Bronchus fibroblast of lung (primary cell): Measurements from ENCODE around the gene FAM98C. TPM values are rescaled to one million over a fixed set of nuclear protein-coding genes. Genes with fewer than 3 reads are reported as not detected.

ENCODE experiments used
- total RNA-seq: library from RNA; depleted of rRNA; stranded (reverse); fragments of >200 nt; gene quantifications from 2 replicates; pipeline ENCODE4 v1.2.3, GENCODE V29; 2015

Gene FAM98C
- 12.8 and 17.3 TPM in 2 replicates for total RNA-seq

GRCh38 chr19:38402967-38403674, at the start of gene FAM98C:
Gene FAM98C, plus strand, starts transcription at chr19:38403093. Its CDS starts 61 bp downstream, at chr19:38403154.

DNA sequence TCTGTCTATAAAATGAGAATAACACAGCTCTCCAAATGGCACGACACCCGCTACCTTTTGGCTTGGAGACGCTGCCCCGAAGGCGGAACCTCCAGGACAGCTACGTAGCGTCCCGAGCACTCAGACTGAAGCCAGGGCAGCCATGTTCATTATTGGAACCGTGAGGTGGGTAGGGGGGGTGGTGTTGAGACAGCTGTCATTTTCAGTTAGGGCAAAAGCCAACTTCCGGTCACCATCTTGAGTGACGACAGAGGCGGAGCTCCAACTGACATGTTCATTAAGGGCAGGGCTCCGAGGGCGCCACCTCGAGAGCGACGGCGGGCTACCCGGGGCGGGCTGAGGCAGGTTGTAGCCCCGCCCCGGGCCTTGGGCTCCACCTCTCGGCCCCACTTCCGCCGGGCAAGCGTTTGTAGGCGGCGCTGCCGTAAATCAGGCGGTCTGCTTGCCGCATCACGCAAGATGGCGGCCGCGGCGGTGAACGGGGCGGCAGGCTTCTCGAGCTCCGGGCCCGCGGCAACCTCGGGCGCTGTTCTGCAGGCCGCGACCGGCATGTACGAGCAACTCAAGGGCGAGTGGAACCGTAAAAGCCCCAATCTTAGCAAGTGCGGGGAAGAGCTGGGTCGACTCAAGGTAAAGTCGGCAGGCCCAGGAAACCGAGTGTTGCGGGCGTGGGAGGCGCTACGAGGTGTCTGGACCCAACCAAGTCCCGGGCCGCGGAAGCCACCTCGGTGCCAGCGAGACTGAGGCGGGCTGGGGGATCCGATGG, 28.4 kb upstream of the FAM98C start, which contains the start of gene PSMD8:
Gene PSMD8 (plus strand): TSS at position 240 of the 766 bp plus-strand sequence. CDS start 31 bp downstream, at position 271.

GRCh38 chr19:38387550-38388348, 15.1 kb upstream of the FAM98C start, which contains the start of gene GGN:
Gene GGN, minus strand, starts transcription at chr19:38388034. Its CDS starts 773 bp downstream, at chr19:38387261.

GRCh38 chr19:38388349-38389100, 14.4 kb upstream of the FAM98C start, which contains the start of gene SPRED3:
Gene SPRED3, plus strand, starts transcription at chr19:38388697. Its CDS starts 1,606 bp downstream, at chr19:38390303.

GRCh38 chr19:38425810-38426466, 23.0 kb downstream of the FAM98C start, which contains the start of gene RASGRP4:
Gene RASGRP4, minus strand, starts transcription at chr19:38426219. Its CDS starts 128 bp downstream, at chr19:38426091.

DNA sequence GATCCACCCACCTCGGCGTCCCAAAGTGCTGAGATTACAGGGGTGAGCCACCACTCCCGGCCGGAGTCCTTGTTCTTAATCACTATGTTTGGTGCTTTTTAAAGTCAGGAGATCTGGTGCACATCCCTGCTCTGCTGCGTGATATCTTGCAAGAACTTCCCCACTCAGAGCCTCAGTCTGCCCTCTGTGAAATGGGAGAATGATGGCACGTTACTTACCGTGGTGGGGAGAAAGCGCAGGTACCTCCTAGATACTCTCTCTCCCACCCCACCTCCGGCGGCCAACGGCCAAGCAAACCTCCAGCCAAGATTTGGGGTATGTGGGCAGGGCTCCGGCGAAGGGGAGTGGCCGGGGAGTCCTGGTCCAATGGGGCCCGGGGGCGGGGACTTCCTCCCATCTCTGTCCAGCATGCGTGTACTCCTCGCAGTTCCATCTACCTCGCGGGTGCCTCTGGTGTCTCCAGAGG, 30.4 kb downstream of the FAM98C start, which contains the start of gene RYR1:
Gene RYR1 (plus strand): TSS at position 424 of the 466 bp plus-strand sequence. CDS start 139 bp downstream, outside the sequence.

Other genes starting within 250 kb of the FAM98C start
- gene DPF1, start 178.9 kb upstream of the FAM98C start, total RNA-seq = 3.5 and 3.6 TPM in 2 replicates
- 6.7 and 7.6 TPM in 2 replicates for gene PPP1R14A, start 146.7 kb upstream of the FAM98C start, total RNA-seq
- gene SPINT2, start 138.5 kb upstream of the FAM98C start, total RNA-seq = 3.3 and 4.2 TPM in 2 replicates
- gene C19orf33, start 98.8 kb upstream of the FAM98C start, total RNA-seq = 8.7 and 21.1 TPM in 2 replicates
- 126 TPM in 2 replicates for gene YIF1B, start 87.1 kb upstream of the FAM98C start, total RNA-seq
- 3.2 and 3.4 TPM in 2 replicates for gene KCNK6, start 83.2 kb upstream of the FAM98C start, total RNA-seq
- gene CATSPERG, start 67.3 kb upstream of the FAM98C start, total RNA-seq = 0.17 TPM in 1 of 2 replicates, not detected in the other
- gene PSMD8, start 28.5 kb upstream of the FAM98C start, total RNA-seq = 414 and 429 TPM in 2 replicates
- 0.59 and 2.5 TPM in 2 replicates for gene GGN, start 15.1 kb upstream of the FAM98C start, total RNA-seq
- 0.84 and 1.5 TPM in 2 replicates for gene SPRED3, start 14.4 kb upstream of the FAM98C start, total RNA-seq
- gene RASGRP4, start 23.1 kb downstream of the FAM98C start, total RNA-seq = not detected in 2 replicates
- gene RYR1, start 30.6 kb downstream of the FAM98C start, total RNA-seq = under 0.01 TPM in 1 of 2 replicates, not detected in the other
- gene MAP4K1, start 214.9 kb downstream of the FAM98C start, total RNA-seq = under 0.01 and 0.34 TPM in 2 replicates
- 664 and 711 TPM in 2 replicates for gene EIF3K, start 216.1 kb downstream of the FAM98C start, total RNA-seq
- 333 and 342 TPM in 2 replicates for gene ACTN4, start 244.6 kb downstream of the FAM98C start, total RNA-seq